Myocyte (in vitro differentiated cells): ENCODE measurements around the gene NXT2. TPM values are rescaled to one million over a fixed set of nuclear protein-coding genes. Genes with fewer than 3 reads are reported as not detected.

ENCODE experiments used
- total RNA-seq: library from RNA; depleted of rRNA; stranded (reverse); fragments of >200 nt; gene quantifications from 2 replicates; pipeline ENCODE4 v1.2.3, GENCODE V29; 2014

The NXT2 gene
- total RNA-seq, 1 donor from 2014 or later: 7.4 TPM

Other genes starting within 250 kb of the NXT2 start
- gene GUCY2F, start 54.8 kb upstream of the NXT2 start, total RNA-seq: 0.05 and 0.11 TPM in 2 replicates
- gene KCNE5, start 88.3 kb downstream of the NXT2 start, total RNA-seq: 4.6 and 9.5 TPM in 2 replicates
- 139 and 151 TPM in 2 replicates for gene ACSL4, start 196.4 kb downstream of the NXT2 start, total RNA-seq